Measurements from ENCODE around the gene WDR89. TPM values are rescaled to one million over a fixed set of nuclear protein-coding genes. Genes with fewer than 3 reads are reported as not detected.

WDR89 gene
- total RNA-seq, 1 experiment from 2014 or later, result 23.6 TPM

GRCh38 chr14:63685401-63685800 lies 43.7 kb upstream of the WDR89 start:
- intact Hi-C loops (cut with micrococcal nuclease; ENCODE audit: unreplicated experiment), result no loop called here
- no peak for DNase-seq (ENCODE audit: low spot score)
- CTCF ChIA-PET, result no interaction called here
- no peak overlapping the region for H3K4me3 ChIP-seq (ENCODE audit: low read depth, low read length, poor library complexity, severe bottlenecking)
- POLR2A ChIA-PET (ENCODE audit: low non-redundant PET), result no interaction called here
- no peaks in the 10 kb centered on the region for H3K9me3 ChIP-seq (ENCODE audit: low read depth, low read length, poor library complexity, severe bottlenecking)
- no TSS peak for BruUV-seq (replicated peaks)
- H3K4me1 ChIP-seq (ENCODE audit: insufficient read depth, low read length, poor library complexity, severe bottlenecking), result no peaks in the 10 kb centered on the region
- TF ChIP-seq EZH2 (IDR thresholded peaks at IDR 0.05; ENCODE audit: borderline replicate concordance, low read depth, low read length, poor library complexity, severe bottlenecking) (no peak), CTCF (conservative IDR thresholded peaks at IDR 0.05; ENCODE audit: low read depth, low read length) (no peak)
- H3K36me3 ChIP-seq (ENCODE audit: insufficient read depth, low read length, poor library complexity, severe bottlenecking), result no peaks in the 10 kb centered on the region
- H3K27me3 ChIP-seq (replicated peaks; ENCODE audit: insufficient read depth, low read depth, low read length, poor library complexity), result no peaks in the 10 kb centered on the region
- H3K27ac ChIP-seq (ENCODE audit: low read depth, low read length, poor library complexity, severe bottlenecking), result no peak overlapping the region

GRCh38 chr14:63682727-63683593 lies 41.3 kb upstream of the WDR89 start:
- no peaks in the 10 kb centered on the region for H3K9me3 ChIP-seq (ENCODE audit: low read depth, low read length, poor library complexity, severe bottlenecking)
- H3K4me3 ChIP-seq (ENCODE audit: low read depth, low read length, poor library complexity, severe bottlenecking), result no peak overlapping the region
- ChIA-PET POLR2A (ENCODE audit: low non-redundant PET) (no interaction called here), CTCF (no interaction called here)
- no peaks in the 10 kb centered on the region for H3K36me3 ChIP-seq (ENCODE audit: insufficient read depth, low read length, poor library complexity, severe bottlenecking)
- no peak for DNase-seq (ENCODE audit: low spot score)
- intact Hi-C loops (cut with micrococcal nuclease; ENCODE audit: unreplicated experiment), result no loop called here
- BruUV-seq (replicated peaks), result no TSS peak
- TF ChIP-seq CTCF (conservative IDR thresholded peaks at IDR 0.05; ENCODE audit: low read depth, low read length), result no peak
- no peak for TF ChIP-seq EZH2 (IDR thresholded peaks at IDR 0.05; ENCODE audit: borderline replicate concordance, low read depth, low read length, poor library complexity, severe bottlenecking)
- H3K27ac ChIP-seq (ENCODE audit: low read depth, low read length, poor library complexity, severe bottlenecking), result no peak overlapping the region
- H3K4me1 ChIP-seq (ENCODE audit: insufficient read depth, low read length, poor library complexity, severe bottlenecking), result no peaks in the 10 kb centered on the region
- no peaks in the 10 kb centered on the region for H3K27me3 ChIP-seq (replicated peaks; ENCODE audit: insufficient read depth, low read depth, low read length, poor library complexity)

GRCh38 chr14:63678536-63678935 lies 36.9 kb upstream of the WDR89 start:
- H3K27ac ChIP-seq (ENCODE audit: low read depth, low read length, poor library complexity, severe bottlenecking), result no peak overlapping the region
- POLR2A ChIA-PET (ENCODE audit: low non-redundant PET), result no interaction called here
- BruUV-seq (replicated peaks), result no TSS peak
- TF ChIP-seq EZH2 (IDR thresholded peaks at IDR 0.05; ENCODE audit: borderline replicate concordance, low read depth, low read length, poor library complexity, severe bottlenecking) (no peak), CTCF (conservative IDR thresholded peaks at IDR 0.05; ENCODE audit: low read depth, low read length) (no peak)
- no peak overlapping the region for H3K4me3 ChIP-seq (ENCODE audit: low read depth, low read length, poor library complexity, severe bottlenecking)
- no peaks in the 10 kb centered on the region for H3K27me3 ChIP-seq (replicated peaks; ENCODE audit: insufficient read depth, low read depth, low read length, poor library complexity)
- CTCF ChIA-PET, result no interaction called here
- intact Hi-C loops (cut with micrococcal nuclease; ENCODE audit: unreplicated experiment), result no loop called here
- H3K36me3 ChIP-seq (ENCODE audit: insufficient read depth, low read length, poor library complexity, severe bottlenecking), result no peaks in the 10 kb centered on the region
- H3K9me3 ChIP-seq (ENCODE audit: low read depth, low read length, poor library complexity, severe bottlenecking), result no peaks in the 10 kb centered on the region
- no peaks in the 10 kb centered on the region for H3K4me1 ChIP-seq (ENCODE audit: insufficient read depth, low read length, poor library complexity, severe bottlenecking)
- DNase-seq (ENCODE audit: low spot score), result no peak

Data from A673 (cell line).